Measurements from ENCODE around the gene CD200R1. TPM values are rescaled to one million over a fixed set of nuclear protein-coding genes. Genes with fewer than 3 reads are reported as not detected.
"Not testable (repeated sequence)": the region's sequence is repeated elsewhere in the genome, so short reads cannot be mapped to it uniquely, and the experiment has no call there.

The CD200R1 gene
- total RNA-seq, 1 experiment from 2014 or later, result not detected

DNA sequence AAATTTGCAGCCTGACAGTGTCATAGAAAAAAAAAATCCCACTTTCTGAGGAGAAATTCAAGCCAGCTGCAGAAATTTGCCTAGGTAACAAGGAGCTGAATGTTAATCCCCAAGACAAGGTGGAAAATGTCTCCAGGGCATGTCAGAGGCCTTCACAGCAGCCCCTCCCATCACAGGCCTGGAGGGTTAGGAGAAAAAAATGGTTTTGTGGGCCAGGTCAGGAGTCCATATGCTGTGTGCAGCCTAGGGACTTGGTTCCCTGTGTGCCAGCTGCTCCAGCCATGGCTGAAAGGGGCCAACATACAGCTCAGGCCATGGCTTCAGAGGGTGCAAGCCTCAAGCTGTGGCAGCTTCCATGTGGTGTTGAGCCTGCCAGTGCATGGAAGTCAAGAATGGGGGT, 11.2 kb downstream of the CD200R1 start:
- no peak for DNase-seq (ENCODE audit: low read depth in 1 of 2, low spot score in 2 of 2)
- H3K27ac ChIP-seq, result no peak overlapping the region
- H3K27me3 ChIP-seq (replicated peaks), result no peaks in the 10 kb centered on the region
- H3K4me1 ChIP-seq (replicated peaks), result no peaks in the 10 kb centered on the region
- H3K9me3 ChIP-seq (replicated peaks), result no peaks in the 10 kb centered on the region
- H3K4me3 ChIP-seq, result no peak overlapping the region
- no peaks in the 10 kb centered on the region for H3K36me3 ChIP-seq

- H3K4me1 ChIP-seq (replicated peaks), result no peaks in the 10 kb centered on the region
- H3K27me3 ChIP-seq (replicated peaks), result peaks cover 3% of the 10 kb centered on the region; the same call in 1 of the 2 replicates
- DNase-seq (ENCODE audit: low read depth in 1 of 2, low spot score in 2 of 2), result no peak
- no peak overlapping the region for H3K27ac ChIP-seq
- H3K9me3 ChIP-seq (replicated peaks), result no peaks in the 10 kb centered on the region
- H3K4me3 ChIP-seq, result no peak overlapping the region
- no peaks in the 10 kb centered on the region for H3K36me3 ChIP-seq
Measured at GRCh38 chr3:112958811-112959560, 15.9 kb downstream of the CD200R1 start.

GRCh38 chr3:112956351-112956750, 18.6 kb downstream of the CD200R1 start:
- no peaks in the 10 kb centered on the region for H3K9me3 ChIP-seq (replicated peaks)
- H3K36me3 ChIP-seq, result no peaks in the 10 kb centered on the region
- H3K27ac ChIP-seq, result no peak overlapping the region
- no peak overlapping the region for H3K4me3 ChIP-seq
- H3K4me1 ChIP-seq (replicated peaks), result no peaks in the 10 kb centered on the region
- no peak for DNase-seq (ENCODE audit: low read depth in 1 of 2, low spot score in 2 of 2)
- H3K27me3 ChIP-seq (replicated peaks), result peaks cover 3% of the 10 kb centered on the region; the same call in 1 of the 2 replicates

- Histone ChIP-seq H3K4me3 (no peak overlapping the region), H3K27me3 (replicated peaks) (no peaks in the 10 kb centered on the region; the same call in 1 of the 2 replicates), H3K27ac (no peak overlapping the region), H3K36me3 (no peaks in the 10 kb centered on the region), H3K9me3 (replicated peaks) (no peaks in the 10 kb centered on the region), H3K4me1 (replicated peaks) (no peaks in the 10 kb centered on the region)
- no peak for DNase-seq (ENCODE audit: low read depth in 1 of 2, low spot score in 2 of 2)
Measured at GRCh38 chr3:112948346-112948838, 26.5 kb downstream of the CD200R1 start.

DNA sequence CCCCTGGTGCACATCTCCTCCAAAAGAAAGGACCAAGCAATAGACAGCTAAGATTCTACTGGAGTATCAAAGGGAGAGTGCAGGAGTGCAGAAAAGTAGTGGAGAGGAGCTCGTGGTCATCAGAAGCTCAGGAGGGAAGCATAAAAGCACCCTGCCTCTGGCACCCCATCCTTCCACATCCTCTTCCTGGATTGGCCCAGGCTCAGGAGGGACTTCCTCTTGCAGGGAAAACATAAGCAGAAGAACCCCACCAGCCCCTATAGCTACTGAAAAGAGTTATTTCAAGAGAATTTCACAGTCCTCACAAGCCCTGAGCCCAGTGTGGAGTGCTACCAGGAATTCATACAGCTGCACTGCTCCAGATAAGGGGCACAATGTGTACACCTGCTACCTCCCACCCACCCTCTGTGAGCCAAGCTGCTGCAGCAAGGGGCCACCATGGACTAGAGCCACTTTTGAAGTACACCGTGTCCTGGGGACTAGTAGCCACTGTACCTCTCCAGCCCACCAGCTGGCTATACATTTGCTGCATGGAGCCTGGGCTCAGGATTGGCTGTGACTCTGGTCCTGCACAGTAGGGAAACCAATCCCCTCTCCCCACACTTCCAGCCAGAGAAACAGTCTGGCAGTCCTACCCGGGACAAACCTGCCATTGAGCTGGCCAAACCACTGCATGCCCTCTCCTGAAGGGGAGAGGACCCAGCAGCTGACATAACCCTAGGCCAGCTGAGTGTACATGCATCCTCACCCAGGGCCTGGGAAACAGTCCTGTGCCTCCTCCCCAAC, 43.0 kb downstream of the CD200R1 start:
- no peak overlapping the region for H3K4me3 ChIP-seq
- H3K9me3 ChIP-seq (replicated peaks), result no peaks in the 10 kb centered on the region
- no peak for DNase-seq (ENCODE audit: low read depth in 1 of 2, low spot score in 2 of 2)
- H3K4me1 ChIP-seq (replicated peaks), result no peaks in the 10 kb centered on the region
- no peak overlapping the region for H3K27ac ChIP-seq
- H3K36me3 ChIP-seq, result no peaks in the 10 kb centered on the region
- H3K27me3 ChIP-seq (replicated peaks), result no peaks in the 10 kb centered on the region

GRCh38 chr3:112930771-112931170, 44.1 kb downstream of the CD200R1 start:
- H3K9me3 ChIP-seq (replicated peaks), result no peaks in the 10 kb centered on the region
- DNase-seq (ENCODE audit: low read depth in 1 of 2, low spot score in 2 of 2), result no peak
- no peaks in the 10 kb centered on the region for H3K4me1 ChIP-seq (replicated peaks)
- no peaks in the 10 kb centered on the region for H3K27me3 ChIP-seq (replicated peaks)
- H3K36me3 ChIP-seq, result no peaks in the 10 kb centered on the region
- H3K27ac ChIP-seq, result no peak overlapping the region
- H3K4me3 ChIP-seq, result no peak overlapping the region

- Histone ChIP-seq H3K9me3 (replicated peaks) (no peaks in the 10 kb centered on the region), H3K36me3 (no peaks in the 10 kb centered on the region), H3K27ac (no peak overlapping the region), H3K4me3 (no peak overlapping the region), H3K27me3 (replicated peaks) (no peaks in the 10 kb centered on the region), H3K4me1 (replicated peaks) (no peaks in the 10 kb centered on the region)
- DNase-seq (ENCODE audit: low read depth in 1 of 2, low spot score in 2 of 2), result no peak
Measured at GRCh38 chr3:112925969-112926368, 48.9 kb downstream of the CD200R1 start.

- no peaks in the 10 kb centered on the region for H3K9me3 ChIP-seq (replicated peaks)
- no peak overlapping the region for H3K4me3 ChIP-seq
- H3K4me1 ChIP-seq (replicated peaks), result no peaks in the 10 kb centered on the region
- DNase-seq (ENCODE audit: low read depth in 1 of 2, low spot score in 2 of 2), result no peak
- H3K27ac ChIP-seq, result no peak overlapping the region
- H3K36me3 ChIP-seq, result no peaks in the 10 kb centered on the region
- H3K27me3 ChIP-seq (replicated peaks), result no peaks in the 10 kb centered on the region
Measured at GRCh38 chr3:112925560-112925959, 49.3 kb downstream of the CD200R1 start.

DNA sequence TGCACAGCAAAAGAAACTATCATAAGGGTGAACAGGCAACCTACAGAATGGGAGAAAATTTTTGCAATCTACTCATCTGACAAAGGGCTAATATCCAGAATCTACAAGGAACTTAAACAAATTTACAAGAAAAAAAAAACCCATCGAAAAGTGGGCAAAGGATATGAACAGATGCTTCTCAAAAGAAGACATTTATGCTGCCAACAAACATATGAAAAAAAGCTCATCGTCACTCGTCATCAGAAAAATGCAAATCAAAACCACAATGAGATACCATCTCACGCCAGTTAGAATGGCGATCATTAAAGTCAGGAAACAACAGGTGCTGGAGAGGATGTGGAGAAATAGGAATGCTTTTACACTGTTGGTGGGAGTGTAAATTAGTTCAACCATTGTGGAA, 55.4 kb downstream of the CD200R1 start:
- H3K9me3 ChIP-seq (replicated peaks); H3K36me3 ChIP-seq; DNase-seq (ENCODE audit: low read depth in 1 of 2, low spot score in 2 of 2); H3K4me1 ChIP-seq (replicated peaks); H3K27me3 ChIP-seq (replicated peaks); H3K4me3 ChIP-seq; H3K27ac ChIP-seq: not testable (repeated sequence)

DNA sequence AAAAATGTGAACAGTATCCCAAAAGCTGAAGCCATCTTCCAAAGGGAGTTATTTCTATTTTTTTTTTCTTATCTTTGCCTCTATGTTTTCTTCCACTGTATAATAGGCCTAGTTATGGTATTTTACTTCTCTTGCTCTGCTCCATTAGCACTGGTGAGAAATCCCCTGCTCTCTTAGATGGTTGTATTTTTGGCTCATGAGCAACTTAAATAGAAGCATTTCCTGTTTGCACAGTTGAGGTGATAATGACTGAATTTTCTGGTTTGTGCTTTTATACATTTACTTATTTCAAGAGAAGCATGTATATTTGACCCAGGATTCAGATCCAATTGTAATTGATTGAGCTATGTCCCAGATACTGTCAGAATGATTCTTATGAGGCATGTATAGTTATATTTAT, 66.7 kb downstream of the CD200R1 start:
- Histone ChIP-seq H3K9me3 (replicated peaks) (no peaks in the 10 kb centered on the region), H3K36me3 (no peaks in the 10 kb centered on the region), H3K27me3 (replicated peaks) (no peaks in the 10 kb centered on the region), H3K4me1 (replicated peaks) (no peaks in the 10 kb centered on the region), H3K4me3 (no peak overlapping the region), H3K27ac (no peak overlapping the region)
- no peak for DNase-seq (ENCODE audit: low read depth in 1 of 2, low spot score in 2 of 2)

DNA sequence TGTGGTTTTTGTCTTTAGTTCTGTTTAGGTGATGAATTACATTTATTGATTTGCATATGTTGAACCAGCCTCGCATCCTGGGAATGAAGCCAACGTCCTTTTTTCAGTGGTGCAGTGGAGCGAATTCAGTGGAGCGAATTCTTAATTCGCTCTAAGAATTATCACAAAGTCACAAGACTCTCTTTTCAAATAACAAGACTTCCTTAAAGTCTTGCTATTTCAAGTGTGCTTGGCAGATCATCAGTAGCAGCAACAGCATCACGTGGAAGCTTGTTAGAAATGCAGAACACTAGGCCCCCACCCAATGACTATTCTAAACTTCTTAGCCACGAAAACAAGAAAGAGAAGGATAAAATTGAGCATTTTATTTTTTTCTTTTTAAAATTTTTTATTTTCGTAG, 70.1 kb downstream of the CD200R1 start:
- H3K9me3 ChIP-seq (replicated peaks), result no peaks in the 10 kb centered on the region

GRCh38 chr3:112900113-112900512, 74.8 kb downstream of the CD200R1 start:
- no peak overlapping the region for H3K4me3 ChIP-seq
- H3K27me3 ChIP-seq (replicated peaks), result no peaks in the 10 kb centered on the region
- DNase-seq (ENCODE audit: low read depth in 1 of 2, low spot score in 2 of 2), result no peak
- H3K4me1 ChIP-seq (replicated peaks), result no peaks in the 10 kb centered on the region
- no peak overlapping the region for H3K27ac ChIP-seq
- H3K36me3 ChIP-seq, result no peaks in the 10 kb centered on the region
- no peaks in the 10 kb centered on the region for H3K9me3 ChIP-seq (replicated peaks)

More for the DNA sequence above, 70.1 kb downstream of the CD200R1 start:
- Histone ChIP-seq H3K4me3 (no peak overlapping the region), H3K27ac (no peak overlapping the region), H3K27me3 (replicated peaks) (no peaks in the 10 kb centered on the region), H3K36me3 (no peaks in the 10 kb centered on the region), H3K4me1 (replicated peaks) (no peaks in the 10 kb centered on the region)
- DNase-seq (ENCODE audit: low read depth in 1 of 2, low spot score in 2 of 2), result no peak

- H3K4me1 ChIP-seq (replicated peaks), result no peaks in the 10 kb centered on the region
- H3K27ac ChIP-seq, result no peak overlapping the region
- no peaks in the 10 kb centered on the region for H3K9me3 ChIP-seq (replicated peaks)
- H3K27me3 ChIP-seq (replicated peaks), result no peaks in the 10 kb centered on the region
- no peak overlapping the region for H3K4me3 ChIP-seq
- DNase-seq (ENCODE audit: low read depth in 1 of 2, low spot score in 2 of 2), result no peak
- H3K36me3 ChIP-seq, result no peaks in the 10 kb centered on the region
Measured at GRCh38 chr3:112897791-112898190, 77.1 kb downstream of the CD200R1 start.

DNA sequence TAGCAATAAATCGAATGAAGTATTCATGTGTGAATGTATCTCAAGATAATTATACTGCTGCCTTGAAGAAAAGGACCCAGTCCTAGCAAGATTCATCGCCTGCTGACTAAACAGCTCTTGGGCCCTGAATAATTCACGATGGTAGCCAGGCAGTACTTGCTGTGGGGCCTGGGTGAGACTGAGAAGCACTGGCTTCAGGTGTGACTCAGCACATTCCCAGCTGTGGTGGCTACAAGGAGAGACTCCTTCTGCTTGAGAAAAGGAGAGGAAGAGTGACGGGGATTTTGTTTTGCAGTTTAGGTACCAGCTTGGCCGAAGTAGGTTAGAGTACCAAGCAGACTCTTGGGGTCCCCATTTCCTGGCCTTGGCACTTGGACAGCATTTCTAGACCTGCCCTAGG, 80.6 kb downstream of the CD200R1 start:
- no peak for DNase-seq (ENCODE audit: low read depth in 1 of 2, low spot score in 2 of 2)
- Histone ChIP-seq H3K4me3 (no peak overlapping the region), H3K27me3 (replicated peaks) (no peaks in the 10 kb centered on the region), H3K36me3 (no peaks in the 10 kb centered on the region), H3K4me1 (replicated peaks) (no peaks in the 10 kb centered on the region), H3K27ac (no peak overlapping the region), H3K9me3 (replicated peaks) (no peaks in the 10 kb centered on the region)
